HCT116 (cell line): ENCODE data around the gene ALDH9A1.

Source experiments
- CTCF ChIP-seq, 3 experiments: fragments of 200-600 bp in 1 of 3; sonication (generic) in 1 of 3; IDR thresholded peaks in 2 of 3; conservative IDR thresholded peaks in 1 of 3; 2 replicates each; pipeline ENCODE4 v1.5.1; 2012 to 2017; ENCODE audit warnings: low read depth in 2 of 3, low read length in 2 of 3, antibody characterized with exemption in 1 of 3, borderline replicate concordance in 1 of 3, control low read depth in 1 of 3, mild to moderate bottlenecking in 1 of 3, mixed read lengths in 1 of 3, mixed run types in 1 of 3, moderate library complexity in 1 of 3; ENCODE audit not compliant: insufficient read depth in 1 of 3
- POLR2A ChIP-seq: IDR thresholded peaks from 2 replicates; pipeline ENCODE4 v1.7.0; 2011; ENCODE audit warnings: borderline replicate concordance; ENCODE audit not compliant: insufficient read depth, insufficient read length; ENCODE audit errors: extremely low read depth
- POLR2AphosphoS5 ChIP-seq: IDR thresholded peaks from 2 replicates; pipeline ENCODE4 v1.6.1; 2011; ENCODE audit warnings: mild to moderate bottlenecking, low read depth, low read length, moderate library complexity
- RAD21 ChIP-seq: IDR thresholded peaks from 2 replicates; pipeline ENCODE4 v1.6.1; 2012; ENCODE audit warnings: low read depth, mild to moderate bottlenecking
- TCF7L2 ChIP-seq: IDR thresholded peaks from 2 replicates; pipeline ENCODE4 v1.7.0; 2011; ENCODE audit warnings: borderline replicate concordance, inconsistent platforms; ENCODE audit not compliant: insufficient read depth, insufficient read length; ENCODE audit errors: extremely low read depth
- ZNF274 ChIP-seq: fragments of 200-500 bp; sonication (Bioruptor generic); IDR thresholded peaks from 2 replicates; pipeline ENCODE4 v1.6.1; 2014; ENCODE audit warnings: mild to moderate bottlenecking, low read depth, low read length, inconsistent platforms

DNA sequence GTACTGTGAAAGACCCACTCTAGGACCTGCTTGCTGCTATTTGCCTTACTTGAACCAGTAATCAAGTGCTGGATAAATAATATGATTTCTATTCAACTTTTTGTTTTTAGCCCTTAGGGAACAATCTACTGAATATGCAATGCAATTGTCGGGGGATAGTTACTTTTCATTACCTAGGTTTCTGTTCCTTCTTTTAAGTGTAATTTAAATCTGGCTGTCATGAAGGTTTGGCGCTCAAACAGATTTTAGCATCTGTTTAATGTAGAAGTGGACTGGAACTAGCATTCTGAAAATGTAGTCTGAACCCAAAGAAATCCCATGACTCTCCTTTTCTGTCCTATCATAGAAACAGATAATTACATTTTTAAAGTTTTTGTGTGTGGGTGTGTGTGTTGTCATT, 62.5 kb downstream of the ALDH9A1 start:
- TF ChIP-seq TCF7L2: no peak
- TF ChIP-seq ZNF274: no peak
- no peak for TF ChIP-seq POLR2A
- no peak for TF ChIP-seq CTCF (IDR thresholded peaks at IDR 0.05 in 2 of 3, conservative IDR thresholded peaks at IDR 0.05 in 1 of 3; ENCODE audit: borderline replicate concordance in 1 of 3, insufficient read depth in 1 of 3, low read depth in 2 of 3, low read length in 2 of 3)
- TF ChIP-seq RAD21: no peak
- no peak for TF ChIP-seq POLR2AphosphoS5
